ENCODE results near the gene ZBTB37. TPM values are rescaled to one million over a fixed set of nuclear protein-coding genes. Genes with fewer than 3 reads are reported as not detected.
"Not testable (repeated sequence)": the region's sequence is repeated elsewhere in the genome, so short reads cannot be mapped to it uniquely, and the experiment has no call there.

The ZBTB37 gene
- total RNA-seq, 2 donors from 2014 or later = 15.6 to 19.7 TPM

- Mint-ChIP-seq H3K27me3 (no peaks in the 10 kb centered on the region), H3K27ac (peak overlapping the region in 1 of 2 donors; percentile 28), H3K36me3 (peaks cover 28% of the 10 kb centered on the region), H3K9me3 (no peaks in the 10 kb centered on the region), H3K4me1 (ENCODE audit: low read depth in 2 of 2) (peaks cover 10 to 12% of the 10 kb centered on the region in 2 donors), H3K4me3 (no peak overlapping the region)
- DNase-seq (ENCODE audit: low spot score) = no peak
- ATAC-seq = no peak
Measured at GRCh38 chr1:173860065-173860464, 8.1 kb upstream of the ZBTB37 start.

GRCh38 chr1:173861731-173862145 is 6.4 kb upstream of the ZBTB37 start:
- H3K27me3 Mint-ChIP-seq = no peaks in the 10 kb centered on the region
- H3K36me3 Mint-ChIP-seq = peaks cover 38% of the 10 kb centered on the region
- H3K9me3 Mint-ChIP-seq = no peaks in the 10 kb centered on the region
- no peak overlapping the region for H3K4me3 Mint-ChIP-seq
- DNase-seq (ENCODE audit: low spot score) (no peak), ATAC-seq (peak; percentile 41 to 44)
- peak overlapping the region; percentile 55 to 89 for H3K27ac Mint-ChIP-seq
- peaks cover 27 to 29% of the 10 kb centered on the region in 2 donors for H3K4me1 Mint-ChIP-seq (ENCODE audit: low read depth in 2 of 2)

DNA sequence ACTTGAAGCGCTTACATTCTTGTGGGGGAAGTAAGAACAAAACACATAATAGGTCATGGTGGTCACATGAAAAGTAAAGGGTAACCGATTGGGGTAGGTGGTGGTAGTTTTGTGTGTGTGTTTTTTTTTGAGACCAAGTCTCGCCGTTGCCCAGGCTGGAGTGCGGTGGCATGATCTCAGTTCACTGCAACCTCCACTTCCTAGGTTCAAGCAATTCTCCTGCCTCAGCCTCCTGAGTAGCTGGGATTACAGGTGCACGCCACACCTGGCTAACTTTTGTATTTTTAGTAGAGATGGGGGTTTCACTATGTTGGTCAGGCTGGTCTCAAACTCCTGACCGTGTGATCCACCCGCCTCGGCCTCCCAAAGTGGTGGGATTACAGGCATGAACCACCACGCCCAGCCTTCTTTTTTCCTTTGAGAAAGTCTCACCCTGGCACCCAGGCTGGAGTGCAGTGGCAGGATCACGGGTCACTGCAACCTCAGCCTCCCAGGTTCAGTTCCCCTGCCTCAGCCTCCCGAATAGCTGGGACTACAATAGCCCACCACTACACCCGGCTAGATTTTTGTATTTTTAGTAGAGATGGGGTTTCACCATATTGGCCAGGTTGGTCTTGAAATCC is 5.9 kb upstream of the ZBTB37 start:
- ATAC-seq = peak in 1 of 2 donors; percentile 43
- H3K27me3 Mint-ChIP-seq; H3K4me3 Mint-ChIP-seq; DNase-seq (ENCODE audit: low spot score); H3K9me3 Mint-ChIP-seq: not testable (repeated sequence)
- H3K36me3 Mint-ChIP-seq = peaks cover 42% of the 10 kb centered on the region
- peaks cover 29 to 32% of the 10 kb centered on the region in 2 donors for H3K4me1 Mint-ChIP-seq (ENCODE audit: low read depth in 2 of 2)
- H3K27ac Mint-ChIP-seq = peak overlapping the region; percentile 89 to 92

DNA sequence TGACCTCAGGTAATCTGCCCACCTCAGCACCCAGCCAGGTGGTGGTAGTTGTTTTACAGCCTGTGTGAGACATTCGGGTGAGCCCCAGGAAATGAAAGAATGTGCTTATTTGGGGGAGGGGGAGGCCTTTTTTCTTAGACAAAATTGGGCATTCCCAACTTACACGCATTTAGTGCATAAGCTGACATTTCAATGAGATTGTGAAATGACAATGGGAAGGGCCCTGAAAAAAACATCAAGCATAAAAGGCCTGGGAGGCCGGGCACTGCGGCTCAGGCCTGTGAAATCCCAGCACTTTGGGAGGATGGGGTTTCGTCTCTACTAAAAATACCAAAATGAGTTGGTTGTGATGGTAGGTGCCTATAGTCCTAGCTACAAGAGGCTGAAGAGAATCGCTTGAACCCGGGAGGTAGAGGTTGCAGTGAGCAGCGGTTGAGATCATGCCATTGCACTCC is 5.4 kb upstream of the ZBTB37 start:
- Mint-ChIP-seq H3K4me3 (no peak overlapping the region), H3K9me3 (no peaks in the 10 kb centered on the region), H3K36me3 (peaks cover 38% of the 10 kb centered on the region), H3K27ac (peak overlapping the region; percentile 89 to 92), H3K27me3 (no peaks in the 10 kb centered on the region), H3K4me1 (ENCODE audit: low read depth in 2 of 2) (peaks cover 32 to 36% of the 10 kb centered on the region in 2 donors)
- ATAC-seq (no peak), DNase-seq (ENCODE audit: low spot score) (no peak)

DNA sequence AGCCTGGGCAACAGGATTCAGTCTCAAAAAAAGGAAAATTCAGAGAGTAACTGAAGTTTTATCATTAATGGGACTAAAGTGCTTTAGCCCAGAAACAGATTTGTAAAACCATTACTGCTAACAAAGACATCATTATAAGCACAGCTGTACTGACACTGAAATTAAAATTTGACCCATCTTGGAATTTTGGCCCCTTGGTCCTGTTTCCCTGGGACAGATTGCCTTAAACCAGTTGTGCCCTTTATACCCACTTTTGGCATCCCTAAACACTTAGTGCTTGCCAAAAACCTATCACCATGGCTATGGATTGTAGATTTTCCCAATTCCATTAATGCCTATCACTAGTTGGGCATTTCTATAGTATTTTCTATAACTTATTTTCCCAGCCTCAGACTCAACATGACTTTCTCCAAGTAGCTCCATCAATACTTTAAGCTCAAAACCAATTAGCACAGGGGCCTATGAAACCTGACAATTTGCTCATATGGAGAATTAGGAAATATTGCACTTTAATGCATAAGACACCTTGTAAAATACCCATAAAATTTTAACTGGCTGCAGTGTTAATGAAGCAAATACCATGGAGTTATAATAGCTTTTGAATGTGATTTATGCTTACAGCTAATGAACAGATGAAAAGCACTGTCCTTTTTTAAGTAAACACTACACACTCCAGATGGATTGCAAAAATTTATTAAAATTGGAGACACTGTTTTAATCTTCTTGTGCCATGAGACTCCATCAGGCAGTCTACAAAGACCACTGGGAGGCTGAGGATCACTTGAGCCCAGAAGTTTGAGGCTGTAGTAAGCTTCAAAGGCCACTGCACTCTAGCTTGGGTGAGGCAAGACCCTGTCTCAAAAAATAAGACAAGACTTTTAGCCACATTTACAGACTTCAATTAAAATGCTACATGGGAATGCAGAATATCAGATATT is 4.7 kb upstream of the ZBTB37 start:
- Mint-ChIP-seq H3K4me1 (ENCODE audit: low read depth in 2 of 2) (peaks cover 34 to 39% of the 10 kb centered on the region in 2 donors), H3K27me3 (no peaks in the 10 kb centered on the region), H3K4me3 (peak overlapping the region; percentile 99), H3K9me3 (no peaks in the 10 kb centered on the region), H3K27ac (peak overlapping the region; percentile 89 to 92), H3K36me3 (peaks cover 36% of the 10 kb centered on the region)
- ATAC-seq = no peak
- no peak for DNase-seq (ENCODE audit: low spot score)

GRCh38 chr1:173864179-173864867 is 3.9 kb upstream of the ZBTB37 start:
- peak overlapping the region; percentile 99 for H3K4me3 Mint-ChIP-seq
- DNase-seq (ENCODE audit: low spot score) = no peak
- H3K27me3 Mint-ChIP-seq = no peaks in the 10 kb centered on the region
- H3K4me1 Mint-ChIP-seq (ENCODE audit: low read depth in 2 of 2) = peaks cover 40 to 47% of the 10 kb centered on the region in 2 donors
- no peak for ATAC-seq
- peaks cover 36% of the 10 kb centered on the region for H3K36me3 Mint-ChIP-seq
- peak overlapping the region; percentile 89 to 92 for H3K27ac Mint-ChIP-seq
- no peaks in the 10 kb centered on the region for H3K9me3 Mint-ChIP-seq

GRCh38 chr1:173865468-173866164 is 2.6 kb upstream of the ZBTB37 start:
- Mint-ChIP-seq H3K27me3 (no peaks in the 10 kb centered on the region), H3K4me1 (ENCODE audit: low read depth in 2 of 2) (peaks cover 45 to 60% of the 10 kb centered on the region in 2 donors), H3K27ac (peak overlapping the region; percentile 89 to 92), H3K36me3 (peaks cover 39% of the 10 kb centered on the region), H3K9me3 (no peaks in the 10 kb centered on the region), H3K4me3 (peak overlapping the region; percentile 99)
- no peak for DNase-seq (ENCODE audit: low spot score)
- ATAC-seq = no peak

DNA sequence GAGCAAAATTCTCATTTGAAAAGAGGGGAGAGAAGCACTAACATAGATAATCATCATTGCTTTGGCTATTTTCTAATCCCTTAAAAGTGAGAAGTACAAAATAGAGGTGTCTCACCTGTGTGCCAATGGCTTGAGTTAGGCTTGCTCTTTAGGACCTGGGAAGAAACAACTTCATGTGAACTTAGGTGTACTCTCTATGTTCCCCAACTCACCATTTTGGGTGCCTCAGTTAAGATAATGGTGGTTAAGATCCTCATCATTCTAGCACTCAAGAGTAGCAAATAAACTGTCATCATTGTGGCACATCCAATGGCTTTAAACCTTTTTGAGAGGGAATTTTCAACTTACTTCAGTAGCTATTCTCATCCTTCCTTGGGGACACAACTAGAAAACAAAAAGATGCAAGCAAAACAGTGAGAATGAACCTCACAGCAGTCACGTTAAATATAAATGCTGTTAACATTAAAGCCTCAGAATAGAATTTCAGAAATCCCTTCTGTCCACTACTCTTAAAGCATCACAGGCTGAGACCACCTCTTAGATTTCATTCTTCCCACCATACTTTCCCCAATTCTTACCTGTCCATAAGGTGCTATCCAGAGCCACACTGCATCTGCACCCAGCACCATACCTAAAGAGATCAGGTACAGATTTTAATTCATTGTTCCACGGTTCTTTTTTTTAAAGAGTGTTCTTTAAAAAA is 1.6 kb upstream of the ZBTB37 start:
- Mint-ChIP-seq H3K4me3 (peak overlapping the region; percentile 99), H3K4me1 (ENCODE audit: low read depth in 2 of 2) (peaks cover 52 to 70% of the 10 kb centered on the region in 2 donors), H3K36me3 (peaks cover 43% of the 10 kb centered on the region), H3K27ac (peak overlapping the region; percentile 89 to 92), H3K9me3 (no peaks in the 10 kb centered on the region), H3K27me3 (no peaks in the 10 kb centered on the region)
- DNase-seq (ENCODE audit: low spot score) (no peak), ATAC-seq (no peak)

DNA sequence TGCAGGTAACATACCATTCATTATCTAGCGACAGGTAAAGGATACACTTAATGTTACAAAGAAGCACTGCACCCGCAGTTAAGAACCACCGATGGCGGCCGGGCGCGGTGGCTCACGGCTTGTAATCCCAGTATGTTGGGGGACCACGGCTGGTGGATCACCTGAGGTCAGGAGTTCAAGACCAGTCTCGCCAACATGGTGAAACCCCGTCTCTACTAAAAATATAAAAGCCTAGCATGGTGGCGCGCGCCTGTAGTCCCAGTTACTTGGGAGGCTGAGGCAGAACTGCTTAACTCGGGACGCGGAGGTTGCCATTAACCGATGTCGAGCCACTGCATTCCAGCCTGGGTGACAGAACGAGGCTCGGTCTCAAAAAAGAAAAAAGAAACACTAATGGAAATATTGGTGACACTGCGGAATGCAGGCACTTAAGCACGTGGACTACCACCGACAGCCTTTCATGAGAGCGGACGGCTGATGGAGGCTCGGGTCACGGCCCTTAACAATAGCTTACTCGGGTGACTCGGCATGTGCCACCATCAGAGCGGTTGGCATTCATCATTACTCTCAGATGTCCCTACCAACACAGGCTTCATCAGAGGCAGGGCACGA is 933 bp upstream of the ZBTB37 start:
- Mint-ChIP-seq H3K4me3 (peak overlapping the region; percentile 99), H3K27ac (peak overlapping the region; percentile 89 to 92), H3K27me3 (no peaks in the 10 kb centered on the region), H3K4me1 (ENCODE audit: low read depth in 2 of 2) (peaks cover 53 to 73% of the 10 kb centered on the region in 2 donors), H3K9me3 (no peaks in the 10 kb centered on the region), H3K36me3 (peaks cover 43% of the 10 kb centered on the region)
- no peak for DNase-seq (ENCODE audit: low spot score)
- ATAC-seq = no peak

GRCh38 chr1:173867753-173868265 is 371 bp upstream of the ZBTB37 start, which contains the start of gene GAS5:
Gene GAS5, minus strand, starts transcription at chr1:173867989.
- Mint-ChIP-seq H3K27ac (peak within 1 kb of the TSS; percentile 89 to 92), H3K4me1 (ENCODE audit: low read depth in 2 of 2) (peaks cover 56 to 78% of the 10 kb centered on the region in 2 donors), H3K4me3 (peak within 1 kb of the TSS; percentile 99), H3K27me3 (no peaks in the 10 kb centered on the region), H3K36me3 (peaks cover 43% of the 10 kb centered on the region), H3K9me3 (no peaks in the 10 kb centered on the region)
- DNase-seq (ENCODE audit: low spot score) = peak; percentile 99
- peak; percentile 89 to 92 for ATAC-seq

- ATAC-seq (no peak), DNase-seq (ENCODE audit: low spot score) (no peak)
- Mint-ChIP-seq H3K27ac (peak overlapping the region; percentile 89 to 92), H3K9me3 (no peaks in the 10 kb centered on the region), H3K27me3 (no peaks in the 10 kb centered on the region), H3K36me3 (peaks cover 45% of the 10 kb centered on the region), H3K4me1 (ENCODE audit: low read depth in 2 of 2) (peaks cover 57 to 81% of the 10 kb centered on the region in 2 donors), H3K4me3 (peak overlapping the region; percentile 99)
Measured at GRCh38 chr1:173869021-173869359, 810 bp downstream of the ZBTB37 start.
